ENCODE data around the gene TAF11L14.
"Not testable (repeated sequence)": the region's sequence is repeated elsewhere in the genome, so short reads cannot be mapped to it uniquely, and the experiment has no call there.

TAF11L14 gene

DNA sequence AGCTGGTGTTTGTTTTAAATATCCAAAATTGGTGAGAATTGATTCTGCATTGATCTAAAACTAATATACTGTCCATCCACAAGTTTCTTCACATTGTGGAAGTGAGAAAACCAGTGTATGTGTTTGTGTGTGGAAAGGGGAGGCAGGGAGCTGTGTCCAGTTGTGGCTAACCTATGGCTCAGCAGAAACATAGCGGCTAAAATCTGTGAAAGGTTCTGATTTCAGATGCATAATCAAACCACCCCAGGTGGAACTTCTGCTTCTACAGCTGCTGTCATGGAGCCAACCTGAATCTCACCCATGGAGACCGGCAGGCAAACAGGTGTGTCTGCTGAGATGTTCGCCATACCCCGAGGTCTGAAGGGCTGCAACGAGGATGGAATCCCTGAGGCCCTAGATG is at the start of gene TAF11L14:
TAF11L14 (plus strand) TSS at position 301 of the 400 bp plus-strand sequence.
- H3K27me3 ChIP-seq (ENCODE audit: control insufficient read depth in 5 of 5, insufficient read depth in 4 of 5, low read length in 5 of 5), result no peaks in the 10 kb centered on the region
- H3K4me3 ChIP-seq (ENCODE audit: low read depth in 1 of 5, low read length in 5 of 5), result no peak within 1 kb of the TSS
- H3K4me1 ChIP-seq (ENCODE audit: control insufficient read depth in 5 of 5, insufficient read depth in 5 of 5, low read length in 5 of 5), result no peaks in the 10 kb centered on the region
- H3K27ac ChIP-seq (ENCODE audit: low read depth, low read length), result no peak within 1 kb of the TSS
- no peaks in the 10 kb centered on the region for H3K9me3 ChIP-seq (ENCODE audit: control insufficient read depth in 5 of 5, low read length in 5 of 5)
- no peak within 1 kb of the TSS for H3K9ac ChIP-seq (ENCODE audit: low read length in 5 of 5)
- no peaks in the 10 kb centered on the region for H3K36me3 ChIP-seq (ENCODE audit: control insufficient read depth in 5 of 5, insufficient read depth in 5 of 5, low read length in 5 of 5)

- H3K27ac ChIP-seq (ENCODE audit: low read depth, low read length); H3K4me3 ChIP-seq (ENCODE audit: low read depth in 1 of 5, low read length in 5 of 5); H3K4me1 ChIP-seq (ENCODE audit: control insufficient read depth in 5 of 5, insufficient read depth in 5 of 5, low read length in 5 of 5); H3K27me3 ChIP-seq (ENCODE audit: control insufficient read depth in 5 of 5, insufficient read depth in 4 of 5, low read length in 5 of 5); H3K9ac ChIP-seq (ENCODE audit: low read length in 5 of 5); H3K9me3 ChIP-seq (ENCODE audit: control insufficient read depth in 5 of 5, low read length in 5 of 5); H3K36me3 ChIP-seq (ENCODE audit: control insufficient read depth in 5 of 5, insufficient read depth in 5 of 5, low read length in 5 of 5): not testable (repeated sequence)
These were observed 48.6 kb upstream of the TAF11L14 start, which contains the start of gene TAF11L7 for GRCh38 chr5:17585658-17586057. Gene TAF11L7, minus strand, starts transcription at chr5:17585758.

DNA sequence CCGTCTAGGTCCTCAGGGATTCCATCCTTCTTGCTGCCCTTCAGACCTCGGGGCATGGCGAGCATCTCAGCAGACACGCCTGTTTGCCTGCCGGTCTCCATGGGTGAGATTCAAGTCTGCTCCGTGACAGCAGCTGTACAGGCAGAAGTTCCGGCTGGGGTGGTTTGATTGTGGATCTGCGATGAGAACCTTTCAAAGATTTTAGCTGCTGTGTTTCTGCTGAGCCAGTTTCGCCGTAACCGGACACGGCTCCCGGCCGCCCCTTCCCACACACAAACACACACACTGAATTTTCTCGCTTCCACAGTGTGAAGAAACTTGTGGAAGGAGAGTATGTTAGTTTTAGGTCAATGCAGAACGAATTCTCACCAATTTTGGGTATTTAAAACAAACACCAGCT is 43.4 kb upstream of the TAF11L14 start, which contains the start of gene TAF11L8:
TAF11L8 (minus strand) TSS at position 101 of the 400 bp plus-strand sequence.
- H3K9me3 ChIP-seq (ENCODE audit: control insufficient read depth in 5 of 5, low read length in 5 of 5), result not testable (repeated sequence)

DNA sequence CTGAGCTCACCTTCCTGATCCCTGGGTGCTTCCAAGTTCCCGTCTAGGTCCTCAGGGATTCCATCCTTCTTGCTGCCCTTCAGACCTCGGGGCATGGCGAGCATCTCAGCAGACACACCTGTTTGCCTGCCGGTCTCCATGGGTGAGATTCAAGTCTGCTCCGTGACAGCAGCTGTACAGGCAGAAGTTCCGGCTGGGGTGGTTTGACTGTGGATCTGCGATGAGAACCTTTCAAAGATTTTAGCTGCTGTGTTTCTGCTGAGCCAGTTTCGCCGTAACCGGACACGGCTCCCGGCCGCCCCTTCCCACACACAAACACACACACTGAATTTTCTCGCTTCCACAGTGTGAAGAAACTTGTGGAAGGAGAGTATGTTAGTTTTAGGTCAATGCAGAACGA is 40.0 kb upstream of the TAF11L14 start, which contains the start of gene TAF11L9:
TAF11L9 (minus strand) TSS at position 140 of the 400 bp plus-strand sequence.
- H3K9ac ChIP-seq (ENCODE audit: low read length in 5 of 5); H3K27me3 ChIP-seq (ENCODE audit: control insufficient read depth in 5 of 5, insufficient read depth in 4 of 5, low read length in 5 of 5); H3K4me1 ChIP-seq (ENCODE audit: control insufficient read depth in 5 of 5, insufficient read depth in 5 of 5, low read length in 5 of 5); H3K36me3 ChIP-seq (ENCODE audit: control insufficient read depth in 5 of 5, insufficient read depth in 5 of 5, low read length in 5 of 5); H3K27ac ChIP-seq (ENCODE audit: low read depth, low read length); H3K9me3 ChIP-seq (ENCODE audit: control insufficient read depth in 5 of 5, low read length in 5 of 5); H3K4me3 ChIP-seq (ENCODE audit: low read depth in 1 of 5, low read length in 5 of 5): not testable (repeated sequence)

More for the DNA sequence above, 43.4 kb upstream of the TAF11L14 start, which contains the start of gene TAF11L8:
- H3K4me1 ChIP-seq (ENCODE audit: control insufficient read depth in 5 of 5, insufficient read depth in 5 of 5, low read length in 5 of 5); H3K27ac ChIP-seq (ENCODE audit: low read depth, low read length); H3K9ac ChIP-seq (ENCODE audit: low read length in 5 of 5); H3K36me3 ChIP-seq (ENCODE audit: control insufficient read depth in 5 of 5, insufficient read depth in 5 of 5, low read length in 5 of 5); H3K27me3 ChIP-seq (ENCODE audit: control insufficient read depth in 5 of 5, insufficient read depth in 4 of 5, low read length in 5 of 5); H3K4me3 ChIP-seq (ENCODE audit: low read depth in 1 of 5, low read length in 5 of 5): not testable (repeated sequence)

DNA sequence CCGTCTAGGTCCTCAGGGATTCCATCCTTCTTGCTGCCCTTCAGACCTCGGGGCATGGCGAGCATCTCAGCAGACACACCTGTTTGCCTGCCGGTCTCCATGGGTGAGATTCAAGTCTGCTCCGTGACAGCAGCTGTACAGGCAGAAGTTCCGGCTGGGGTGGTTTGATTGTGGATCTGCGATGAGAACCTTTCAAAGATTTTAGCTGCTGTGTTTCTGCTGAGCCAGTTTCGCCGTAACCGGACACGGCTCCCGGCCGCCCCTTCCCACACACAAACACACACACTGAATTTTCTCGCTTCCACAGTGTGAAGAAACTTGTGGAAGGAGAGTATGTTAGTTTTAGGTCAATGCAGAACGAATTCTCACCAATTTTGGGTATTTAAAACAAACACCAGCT is 36.5 kb upstream of the TAF11L14 start, which contains the start of gene TAF11L10:
TAF11L10 (minus strand) TSS at position 101 of the 400 bp plus-strand sequence.
- not testable (repeated sequence) for H3K4me3 ChIP-seq (ENCODE audit: low read depth in 1 of 5, low read length in 5 of 5); H3K9me3 ChIP-seq (ENCODE audit: control insufficient read depth in 5 of 5, low read length in 5 of 5); H3K4me1 ChIP-seq (ENCODE audit: control insufficient read depth in 5 of 5, insufficient read depth in 5 of 5, low read length in 5 of 5); H3K36me3 ChIP-seq (ENCODE audit: control insufficient read depth in 5 of 5, insufficient read depth in 5 of 5, low read length in 5 of 5); H3K27ac ChIP-seq (ENCODE audit: low read depth, low read length); H3K9ac ChIP-seq (ENCODE audit: low read length in 5 of 5); H3K27me3 ChIP-seq (ENCODE audit: control insufficient read depth in 5 of 5, insufficient read depth in 4 of 5, low read length in 5 of 5)

DNA sequence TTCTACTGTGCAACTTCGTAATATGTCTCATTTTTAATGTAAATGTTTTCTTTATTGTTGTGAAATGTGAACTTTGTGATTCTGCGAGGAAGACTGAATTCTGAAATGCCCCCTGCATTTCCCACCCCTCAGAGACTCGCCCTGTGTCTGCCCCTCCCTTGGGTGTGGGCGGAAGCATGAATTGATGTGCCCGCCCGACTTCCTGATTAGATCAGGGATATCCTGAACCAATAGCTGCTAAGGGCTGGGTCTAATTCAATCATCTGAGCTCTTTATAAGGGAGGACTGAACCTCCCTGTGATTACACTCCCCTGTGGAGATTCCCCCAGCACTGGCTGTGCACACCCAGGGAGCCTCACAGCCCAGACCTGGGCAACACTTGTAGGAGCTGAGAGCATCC is 30.4 kb upstream of the TAF11L14 start, which contains the start of gene TAF11L11:
TAF11L11 (plus strand) TSS at position 304 of the 400 bp plus-strand sequence.
- not testable (repeated sequence) for H3K36me3 ChIP-seq (ENCODE audit: control insufficient read depth in 5 of 5, insufficient read depth in 5 of 5, low read length in 5 of 5); H3K9ac ChIP-seq (ENCODE audit: low read length in 5 of 5); H3K27ac ChIP-seq (ENCODE audit: low read depth, low read length); H3K9me3 ChIP-seq (ENCODE audit: control insufficient read depth in 5 of 5, low read length in 5 of 5); H3K4me3 ChIP-seq (ENCODE audit: low read depth in 1 of 5, low read length in 5 of 5); H3K4me1 ChIP-seq (ENCODE audit: control insufficient read depth in 5 of 5, insufficient read depth in 5 of 5, low read length in 5 of 5); H3K27me3 ChIP-seq (ENCODE audit: control insufficient read depth in 5 of 5, insufficient read depth in 4 of 5, low read length in 5 of 5)

GRCh38 chr5:17604951-17605350 is 29.3 kb upstream of the TAF11L14 start:
- peaks cover 0 to 2% (median 0%) of the 10 kb centered on the region in 5 donors for H3K9me3 ChIP-seq (ENCODE audit: control insufficient read depth in 5 of 5, low read length in 5 of 5)
- H3K4me3 ChIP-seq (ENCODE audit: low read depth in 1 of 5, low read length in 5 of 5), result no peak overlapping the region
- H3K9ac ChIP-seq (ENCODE audit: low read length in 5 of 5), result no peak overlapping the region
- H3K4me1 ChIP-seq (ENCODE audit: control insufficient read depth in 5 of 5, insufficient read depth in 5 of 5, low read length in 5 of 5), result no peaks in the 10 kb centered on the region
- no peaks in the 10 kb centered on the region for H3K27me3 ChIP-seq (ENCODE audit: control insufficient read depth in 5 of 5, insufficient read depth in 4 of 5, low read length in 5 of 5)
- no peaks in the 10 kb centered on the region for H3K36me3 ChIP-seq (ENCODE audit: control insufficient read depth in 5 of 5, insufficient read depth in 5 of 5, low read length in 5 of 5)
- H3K27ac ChIP-seq (ENCODE audit: low read depth, low read length), result no peak overlapping the region

DNA sequence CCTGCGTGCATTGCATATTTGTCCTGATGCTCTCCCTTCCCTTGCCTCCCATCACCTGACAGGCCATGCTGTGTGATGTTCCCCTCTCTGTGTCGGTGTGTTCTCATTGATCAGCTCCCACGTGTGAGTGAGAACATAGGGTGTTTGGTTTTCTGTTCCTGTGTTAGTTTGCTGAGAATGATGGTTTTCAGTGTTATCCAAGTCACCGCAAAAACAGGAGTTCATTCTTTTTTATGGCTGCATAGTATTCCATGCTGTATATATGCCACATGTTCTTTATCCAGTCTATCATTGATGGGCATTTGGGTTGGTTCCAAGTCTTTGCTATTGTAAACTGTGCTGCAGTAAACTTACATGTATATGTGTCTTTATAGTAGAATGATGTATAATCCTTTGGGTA is 26.8 kb upstream of the TAF11L14 start:
- not testable (repeated sequence) for H3K27me3 ChIP-seq (ENCODE audit: control insufficient read depth in 5 of 5, insufficient read depth in 4 of 5, low read length in 5 of 5); H3K4me3 ChIP-seq (ENCODE audit: low read depth in 1 of 5, low read length in 5 of 5); H3K9ac ChIP-seq (ENCODE audit: low read length in 5 of 5); H3K4me1 ChIP-seq (ENCODE audit: control insufficient read depth in 5 of 5, insufficient read depth in 5 of 5, low read length in 5 of 5); H3K36me3 ChIP-seq (ENCODE audit: control insufficient read depth in 5 of 5, insufficient read depth in 5 of 5, low read length in 5 of 5); H3K27ac ChIP-seq (ENCODE audit: low read depth, low read length); H3K9me3 ChIP-seq (ENCODE audit: control insufficient read depth in 5 of 5, low read length in 5 of 5)

- not testable (repeated sequence) for H3K36me3 ChIP-seq (ENCODE audit: control insufficient read depth in 5 of 5, insufficient read depth in 5 of 5, low read length in 5 of 5); H3K27ac ChIP-seq (ENCODE audit: low read depth, low read length); H3K9me3 ChIP-seq (ENCODE audit: control insufficient read depth in 5 of 5, low read length in 5 of 5); H3K9ac ChIP-seq (ENCODE audit: low read length in 5 of 5); H3K27me3 ChIP-seq (ENCODE audit: control insufficient read depth in 5 of 5, insufficient read depth in 4 of 5, low read length in 5 of 5); H3K4me3 ChIP-seq (ENCODE audit: low read depth in 1 of 5, low read length in 5 of 5); H3K4me1 ChIP-seq (ENCODE audit: control insufficient read depth in 5 of 5, insufficient read depth in 5 of 5, low read length in 5 of 5)
These were observed 24.2 kb upstream of the TAF11L14 start, which contains the start of gene TAF11L12 for GRCh38 chr5:17610092-17610491. Gene TAF11L12, plus strand, starts transcription at chr5:17610392.

DNA sequence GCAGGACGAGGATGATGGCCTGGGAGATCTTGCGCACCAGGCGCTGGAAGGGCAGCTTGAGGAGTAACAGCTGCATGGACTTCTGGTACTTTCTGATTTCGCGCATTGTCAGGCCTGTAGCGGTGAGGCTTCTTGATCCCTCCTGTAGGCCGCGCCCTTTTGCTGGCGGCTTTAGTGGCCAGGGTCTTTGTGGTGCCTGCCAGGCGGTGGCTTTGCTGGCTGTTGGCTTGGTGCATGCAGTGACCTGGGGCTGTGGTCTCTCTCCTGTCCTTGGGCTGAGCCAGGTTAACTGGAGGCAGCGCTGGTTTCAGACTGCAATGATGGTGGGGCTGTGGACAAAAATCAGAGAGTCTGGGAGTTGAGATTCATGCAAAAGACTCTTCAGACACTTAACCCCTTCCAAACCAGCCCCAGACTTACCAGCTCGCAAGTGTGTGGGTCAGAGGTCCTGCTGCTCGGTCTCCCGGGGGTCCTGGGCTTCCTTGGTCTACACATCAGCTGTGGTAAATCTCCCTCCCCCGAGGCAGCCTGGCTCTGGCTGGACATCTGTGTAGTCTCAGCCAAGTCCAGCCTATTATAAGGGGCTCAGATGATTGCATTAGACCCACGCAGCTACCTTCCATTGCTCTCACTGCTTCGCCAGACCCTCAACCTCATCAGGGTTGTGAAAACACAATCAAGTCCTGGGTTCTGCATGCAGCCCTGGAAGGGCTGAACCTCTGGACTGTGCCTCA is 19.2 kb upstream of the TAF11L14 start:
- H3K27ac ChIP-seq (ENCODE audit: low read depth, low read length), result no peak overlapping the region
- H3K4me3 ChIP-seq (ENCODE audit: low read depth in 1 of 5, low read length in 5 of 5), result no peak overlapping the region
- H3K9ac ChIP-seq (ENCODE audit: low read length in 5 of 5), result no peak overlapping the region
- no peaks in the 10 kb centered on the region for H3K4me1 ChIP-seq (ENCODE audit: control insufficient read depth in 5 of 5, insufficient read depth in 5 of 5, low read length in 5 of 5)
- no peaks in the 10 kb centered on the region for H3K27me3 ChIP-seq (ENCODE audit: control insufficient read depth in 5 of 5, insufficient read depth in 4 of 5, low read length in 5 of 5)
- H3K9me3 ChIP-seq (ENCODE audit: control insufficient read depth in 5 of 5, low read length in 5 of 5), result no peaks in the 10 kb centered on the region
- no peaks in the 10 kb centered on the region for H3K36me3 ChIP-seq (ENCODE audit: control insufficient read depth in 5 of 5, insufficient read depth in 5 of 5, low read length in 5 of 5)

Data from subcutaneous abdominal adipose tissue (tissue), 5 donors.